HFFc6 (cell line): ENCODE measurements around the gene VSIG10L2. TPM values are rescaled to one million over a fixed set of nuclear protein-coding genes. Genes with fewer than 3 reads are reported as not detected.

Experiments used
- DNase-seq: peaks from one replicate; pipeline ENCODE4 v3.0.0-alpha.2; 2018
- H3K27ac Mint-ChIP-seq: 2 replicates; pipeline ENCODE4 v1.8.0; 2020; ENCODE audit warnings: mild to moderate bottlenecking, mixed read lengths
- H3K27me3 Mint-ChIP-seq: 2 replicates; pipeline ENCODE4 v1.8.0; 2021; ENCODE audit warnings: mild to moderate bottlenecking, moderate library complexity, mixed read lengths; ENCODE audit not compliant: insufficient read depth
- H3K36me3 Mint-ChIP-seq: 2 replicates; pipeline ENCODE4 v1.8.0; 2021; ENCODE audit warnings: low read depth, mixed read lengths
- H3K4me1 Mint-ChIP-seq: 2 replicates; pipeline ENCODE4 v1.8.0; 2020; ENCODE audit warnings: low read depth, mixed read lengths
- H3K4me3 Mint-ChIP-seq: 2 replicates; pipeline ENCODE4 v1.8.0; 2020; ENCODE audit warnings: mild to moderate bottlenecking, moderate library complexity, mixed read lengths
- H3K9me3 Mint-ChIP-seq: 2 replicates; pipeline ENCODE4 v1.8.0; 2020; ENCODE audit warnings: mild to moderate bottlenecking, mixed read lengths
- CTCF ChIP-seq: fragments of 200-600 bp; sonication (generic); IDR thresholded peaks from 2 replicates; pipeline ENCODE4 v1.5.0; 2021; ENCODE audit warnings: antibody characterized with exemption, mild to moderate bottlenecking
- total RNA-seq, 6 experiments: library from RNA; stranded (reverse); fragmentation: NEBNext Ultra II Directional; extraction: Animal tissue kit (Norgen Biotek cat#: 25700); gene quantifications; 2 replicates in 1 of 6; 3 replicates in 5 of 6; pipeline ENCODE4 v1.2.3, GENCODE V29; 2021

VSIG10L2 gene
- total RNA-seq, 6 experiments from 2014 or later, result not detected

DNA sequence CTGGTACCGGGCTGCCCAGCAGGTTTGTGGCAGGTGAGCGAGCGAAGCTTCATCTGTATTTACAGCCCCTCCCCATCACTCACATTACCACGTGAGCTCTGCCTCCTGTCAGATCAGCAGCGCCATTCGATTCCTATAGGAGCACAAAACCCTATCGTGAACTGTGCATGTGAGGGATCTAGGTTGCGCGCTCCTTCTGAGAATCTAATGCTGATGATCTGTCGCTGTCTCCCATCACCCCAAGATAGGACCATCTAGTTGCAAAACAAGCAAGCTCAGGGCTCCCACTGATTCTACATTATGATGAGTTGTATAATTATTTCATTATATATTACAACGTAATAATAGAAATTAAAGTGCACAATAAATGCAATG, 15.8 kb upstream of the VSIG10L2 start:
- Mint-ChIP-seq H3K27ac (no peak overlapping the region), H3K36me3 (no peaks in the 10 kb centered on the region), H3K27me3 (peaks cover 36% of the 10 kb centered on the region), H3K4me3 (no peak overlapping the region), H3K9me3 (no peaks in the 10 kb centered on the region), H3K4me1 (no peaks in the 10 kb centered on the region)
- no peak for DNase-seq
- TF ChIP-seq CTCF, result no peak

DNA sequence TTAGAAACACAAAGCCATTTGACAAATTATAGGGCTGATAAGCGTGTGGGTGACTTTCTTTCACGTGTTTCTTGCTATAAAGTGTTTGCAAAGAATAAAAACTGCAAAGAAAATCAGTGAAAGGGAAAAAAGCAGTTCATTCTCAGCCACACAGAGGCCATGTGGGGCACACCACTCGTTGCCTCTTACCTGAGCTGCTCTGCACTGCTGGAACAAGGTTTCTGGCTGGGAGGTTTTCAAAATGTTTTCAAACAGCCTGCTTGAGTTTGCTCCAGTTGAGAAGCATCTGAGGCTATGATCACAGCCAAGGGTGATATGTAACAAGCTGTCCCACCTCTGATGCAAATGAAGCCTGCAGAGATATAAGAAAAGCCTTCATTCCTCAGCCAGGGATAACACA, 14.7 kb upstream of the VSIG10L2 start:
- H3K27me3 Mint-ChIP-seq, result peaks cover 29% of the 10 kb centered on the region
- no peaks in the 10 kb centered on the region for H3K9me3 Mint-ChIP-seq
- H3K4me3 Mint-ChIP-seq, result no peak overlapping the region
- H3K4me1 Mint-ChIP-seq, result no peaks in the 10 kb centered on the region
- no peak for DNase-seq
- TF ChIP-seq CTCF, result no peak
- H3K27ac Mint-ChIP-seq, result no peak overlapping the region
- no peaks in the 10 kb centered on the region for H3K36me3 Mint-ChIP-seq

- H3K4me3 Mint-ChIP-seq, result no peak overlapping the region
- no peak for TF ChIP-seq CTCF
- H3K36me3 Mint-ChIP-seq, result no peaks in the 10 kb centered on the region
- no peaks in the 10 kb centered on the region for H3K9me3 Mint-ChIP-seq
- no peak for DNase-seq
- H3K27ac Mint-ChIP-seq, result no peak overlapping the region
- peaks cover 26% of the 10 kb centered on the region for H3K27me3 Mint-ChIP-seq
- no peaks in the 10 kb centered on the region for H3K4me1 Mint-ChIP-seq
These were observed 14.2 kb upstream of the VSIG10L2 start for GRCh38 chr11:125931668-125932067.

GRCh38 chr11:125932301-125932700, 13.5 kb upstream of the VSIG10L2 start:
- TF ChIP-seq CTCF, result no peak
- Mint-ChIP-seq H3K9me3 (no peaks in the 10 kb centered on the region), H3K27ac (no peak overlapping the region), H3K27me3 (peaks cover 23% of the 10 kb centered on the region), H3K36me3 (no peaks in the 10 kb centered on the region), H3K4me3 (no peak overlapping the region), H3K4me1 (no peaks in the 10 kb centered on the region)
- DNase-seq, result no peak

GRCh38 chr11:125933030-125933813, 12.6 kb upstream of the VSIG10L2 start:
- H3K4me3 Mint-ChIP-seq, result no peak overlapping the region
- H3K36me3 Mint-ChIP-seq, result no peaks in the 10 kb centered on the region
- H3K9me3 Mint-ChIP-seq, result no peaks in the 10 kb centered on the region
- TF ChIP-seq CTCF, result no peak
- H3K27ac Mint-ChIP-seq, result no peak overlapping the region
- no peaks in the 10 kb centered on the region for H3K4me1 Mint-ChIP-seq
- peaks cover 23% of the 10 kb centered on the region for H3K27me3 Mint-ChIP-seq
- DNase-seq, result no peak
